Activated CD8-positive, alpha-beta memory T cell treated with anti-CD3 and anti-CD28 coated beads, Interleukin-2, amount 50 U/mL, for 24 hours (primary cell): Measurements from ENCODE around the gene B4GALT5.
"Not testable (repeated sequence)": the region's sequence is repeated elsewhere in the genome, so short reads cannot be mapped to it uniquely, and the experiment has no call there.

Experiments
- DNase-seq: peaks from one replicate; pipeline ENCODE4 v3.0.0-alpha.2; 2020; ENCODE audit errors: extremely low read depth

The B4GALT5 gene, protein sequence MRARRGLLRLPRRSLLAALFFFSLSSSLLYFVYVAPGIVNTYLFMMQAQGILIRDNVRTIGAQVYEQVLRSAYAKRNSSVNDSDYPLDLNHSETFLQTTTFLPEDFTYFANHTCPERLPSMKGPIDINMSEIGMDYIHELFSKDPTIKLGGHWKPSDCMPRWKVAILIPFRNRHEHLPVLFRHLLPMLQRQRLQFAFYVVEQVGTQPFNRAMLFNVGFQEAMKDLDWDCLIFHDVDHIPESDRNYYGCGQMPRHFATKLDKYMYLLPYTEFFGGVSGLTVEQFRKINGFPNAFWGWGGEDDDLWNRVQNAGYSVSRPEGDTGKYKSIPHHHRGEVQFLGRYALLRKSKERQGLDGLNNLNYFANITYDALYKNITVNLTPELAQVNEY

DNA sequence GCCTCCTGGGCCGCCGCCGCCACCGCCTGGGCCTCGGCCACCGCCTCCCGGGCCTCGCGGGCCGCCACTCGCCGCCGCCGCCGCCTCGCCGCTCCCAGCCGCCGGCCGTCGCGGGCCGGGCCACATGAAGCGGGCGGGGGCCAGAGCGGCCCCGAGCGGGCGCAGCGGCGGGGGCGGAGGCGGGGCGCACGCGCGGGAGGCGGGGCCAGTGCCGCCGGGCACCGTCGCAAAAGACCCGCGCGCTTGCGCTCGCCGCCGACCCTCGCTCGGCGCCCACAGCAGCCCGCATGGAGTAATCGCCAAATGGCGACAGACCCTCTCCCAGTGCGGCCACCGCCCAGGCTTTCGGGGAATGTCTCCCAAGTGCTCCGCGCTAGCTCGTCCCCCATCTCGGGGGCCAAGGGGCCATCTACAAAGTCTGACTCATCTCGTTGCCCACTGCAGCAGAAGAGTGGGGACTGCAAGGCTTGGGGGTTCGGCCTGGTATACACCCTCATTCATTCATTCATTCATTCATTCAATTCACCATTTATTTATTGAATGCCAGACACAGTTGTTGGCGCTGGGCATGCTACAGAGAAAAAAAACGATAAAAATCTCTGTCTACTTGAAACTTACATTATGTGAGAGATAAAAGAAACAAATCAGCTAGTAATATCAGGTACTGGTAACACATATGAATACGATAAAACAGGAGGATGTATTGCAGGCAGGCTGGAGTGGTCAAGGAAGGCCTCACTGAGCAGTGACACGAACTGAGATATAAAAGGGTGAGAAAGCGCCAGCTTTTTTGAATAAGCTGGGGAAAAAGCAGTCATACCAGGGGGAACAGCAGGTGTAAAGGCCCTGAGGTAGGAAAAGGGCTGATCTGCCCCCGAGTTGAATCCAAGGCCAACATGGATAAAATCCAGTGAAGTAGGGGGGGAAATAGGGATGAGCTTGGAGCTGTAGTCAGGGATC lies at the start of gene B4GALT5:
Gene B4GALT5 (minus strand): TSS at position 126 of the 960 bp plus-strand sequence. CDS start 188 bp downstream, outside the sequence.
- no peak for DNase-seq

DNA sequence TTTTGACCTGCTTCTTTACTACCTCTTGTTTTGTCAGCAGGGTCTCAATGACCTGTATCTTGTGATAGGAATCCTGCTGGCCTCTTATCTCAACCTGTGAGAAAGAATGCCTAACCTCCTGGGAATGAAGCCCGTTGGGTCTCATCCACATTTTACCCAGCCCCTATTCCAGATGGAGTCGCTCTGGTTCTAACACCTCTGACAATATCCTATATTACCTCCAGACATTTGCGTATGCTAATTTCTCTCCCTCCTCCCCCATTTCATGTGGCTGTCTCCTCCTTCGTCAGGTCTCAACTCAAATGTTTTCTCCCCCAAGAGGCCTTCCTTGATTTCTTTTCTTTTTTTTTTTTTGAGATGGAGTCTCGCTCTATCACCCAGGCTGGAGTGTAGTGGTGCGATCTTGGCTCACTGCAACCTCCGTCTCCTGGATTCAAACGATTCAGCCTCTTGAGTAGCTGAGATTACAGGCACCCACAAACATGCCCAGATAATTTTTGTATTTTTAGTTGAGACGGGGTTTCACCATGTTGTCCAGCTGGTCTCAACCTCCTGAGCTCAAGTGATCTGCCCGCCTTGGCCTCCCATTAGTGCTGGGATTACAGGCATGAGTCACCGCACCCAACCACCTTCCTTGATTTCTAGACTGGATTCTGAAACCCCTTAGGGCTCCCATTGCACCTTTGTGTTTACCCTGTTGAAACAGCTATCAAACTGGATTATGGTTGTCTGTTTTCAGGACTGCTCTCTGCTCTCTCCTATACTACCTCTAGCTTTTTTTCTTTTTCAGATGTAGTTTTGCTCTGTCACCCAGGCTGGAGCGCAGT lies 49.5 kb upstream of the B4GALT5 start:
- DNase-seq, result no peak

DNA sequence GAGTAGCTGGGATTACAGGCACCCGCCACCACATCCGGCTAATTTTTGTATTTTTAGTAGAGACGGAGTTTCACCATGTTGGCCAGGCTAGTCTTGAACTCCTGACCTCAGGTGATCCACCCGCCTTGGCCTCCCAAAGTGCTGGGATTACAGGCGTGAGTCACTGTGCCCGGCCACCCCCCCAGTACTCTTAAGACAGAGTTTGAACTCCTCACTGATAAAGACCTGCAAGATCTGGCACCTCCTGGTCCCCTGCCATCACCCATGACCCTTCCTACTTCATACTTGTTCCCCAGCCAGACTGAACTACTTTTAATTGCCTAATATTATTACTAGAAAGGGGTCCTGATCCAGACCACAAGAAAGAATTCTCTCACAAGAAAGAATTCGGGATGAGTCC lies 48.2 kb upstream of the B4GALT5 start:
- DNase-seq, result not testable (repeated sequence)

DNA sequence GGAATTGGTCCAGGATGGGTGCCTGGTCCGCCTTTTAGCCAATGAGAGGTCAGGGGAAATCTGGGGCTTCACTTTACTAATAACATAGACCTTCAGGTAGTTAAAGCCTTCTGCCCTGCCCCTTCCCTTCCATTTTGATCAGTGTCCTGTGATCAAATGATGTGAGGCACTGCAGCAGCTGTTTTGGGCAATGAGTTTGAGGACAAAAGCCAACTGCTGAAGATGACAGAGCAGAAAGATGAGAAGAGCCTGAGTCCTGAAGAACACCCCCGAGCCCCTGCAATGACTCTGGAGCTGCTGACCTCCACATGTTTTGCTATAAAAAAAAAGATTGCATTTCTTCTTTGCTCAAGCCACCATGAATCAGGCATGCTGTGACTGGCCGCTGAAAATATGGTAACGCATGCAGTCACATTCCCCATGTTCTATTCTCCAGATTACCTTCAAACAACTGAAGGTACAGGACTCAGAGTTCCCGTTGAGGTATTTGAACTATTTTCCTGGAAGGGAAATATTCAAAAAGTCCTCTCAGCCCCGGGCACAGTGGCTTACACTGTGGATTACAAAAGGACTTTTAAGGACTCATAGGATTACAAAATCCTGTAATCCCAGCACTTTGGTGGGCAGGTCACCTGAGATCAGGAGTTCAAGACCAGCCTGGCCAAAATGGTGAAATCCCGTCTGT lies 45.7 kb upstream of the B4GALT5 start:
- DNase-seq, result no peak

DNA sequence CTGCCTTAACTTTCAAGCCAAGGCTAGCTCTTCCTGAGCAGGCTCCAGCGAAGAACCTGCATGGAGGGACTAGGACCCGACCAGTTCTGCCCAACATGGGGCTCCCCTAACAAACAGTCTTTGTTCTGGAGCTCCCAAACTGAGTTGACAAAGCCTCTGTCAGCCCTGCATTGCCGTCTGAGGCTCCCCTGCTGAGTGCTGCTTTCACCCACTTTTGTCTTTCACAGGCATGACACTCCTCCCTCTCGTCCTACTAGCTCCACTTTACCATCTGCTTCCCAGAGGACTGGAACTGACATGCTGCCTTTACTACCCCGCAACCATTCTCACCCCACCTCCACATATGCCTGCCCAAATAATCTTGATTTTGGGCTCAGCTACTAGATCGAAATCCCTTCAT lies 45.1 kb upstream of the B4GALT5 start:
- no peak for DNase-seq

DNA sequence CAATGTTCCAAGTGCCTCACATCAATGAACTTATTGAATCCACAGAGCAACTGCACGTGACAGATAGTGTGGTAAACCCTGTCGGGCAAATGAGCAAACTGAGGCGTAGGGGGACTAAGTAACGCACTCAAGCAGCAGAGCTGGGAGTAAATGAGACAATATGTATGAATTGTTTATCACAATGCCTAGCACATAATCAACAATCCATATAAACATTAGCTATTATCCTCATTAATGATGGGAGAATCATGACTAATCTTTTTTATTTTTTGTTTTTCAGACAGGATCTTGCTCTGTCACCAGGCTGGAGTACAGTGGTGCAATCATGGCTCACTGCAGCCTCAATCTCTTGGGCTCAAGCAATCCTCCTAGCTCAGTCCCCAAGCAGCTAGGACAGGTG lies 43.9 kb upstream of the B4GALT5 start:
- no peak for DNase-seq

DNA sequence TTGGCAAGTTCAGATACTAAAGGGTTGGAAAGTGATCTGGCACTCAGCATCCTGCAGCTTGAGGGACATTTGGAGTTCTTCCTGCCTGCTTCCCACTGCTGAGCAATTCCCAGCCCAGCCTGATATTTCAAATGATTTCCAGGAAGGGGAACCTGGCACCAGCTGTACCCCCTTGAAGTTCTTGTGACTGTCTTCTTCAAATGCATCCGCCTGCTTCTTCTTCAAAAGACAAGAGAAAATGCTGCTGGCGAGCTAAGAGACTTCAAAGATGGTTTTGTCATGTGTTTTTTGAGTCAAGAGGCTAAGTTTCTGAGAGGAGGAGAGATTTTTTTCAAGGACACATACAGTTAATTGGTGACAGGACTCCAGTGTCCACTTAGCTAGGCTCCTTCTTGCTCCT lies 42.6 kb upstream of the B4GALT5 start:
- no peak for DNase-seq

DNA sequence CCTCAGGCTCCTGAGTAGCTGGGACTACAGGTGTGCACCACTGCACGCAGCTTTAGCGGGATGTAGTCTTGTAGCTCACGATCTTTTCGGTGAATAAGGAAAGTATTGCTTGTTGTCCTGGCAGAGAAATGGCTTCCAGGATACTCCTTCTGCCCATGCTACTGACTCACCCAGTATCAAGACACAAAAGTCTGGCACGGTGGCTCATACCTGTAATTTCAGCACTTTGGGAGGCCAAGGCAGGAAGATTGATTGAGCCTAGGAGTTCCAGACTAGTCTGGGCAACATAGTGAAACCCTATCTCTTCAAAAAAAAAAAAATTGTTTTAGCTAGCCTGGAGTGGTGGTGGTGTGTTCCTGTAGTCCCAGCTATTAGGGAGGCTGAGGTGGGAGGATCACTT lies 40.9 kb upstream of the B4GALT5 start:
- DNase-seq, result no peak

DNA sequence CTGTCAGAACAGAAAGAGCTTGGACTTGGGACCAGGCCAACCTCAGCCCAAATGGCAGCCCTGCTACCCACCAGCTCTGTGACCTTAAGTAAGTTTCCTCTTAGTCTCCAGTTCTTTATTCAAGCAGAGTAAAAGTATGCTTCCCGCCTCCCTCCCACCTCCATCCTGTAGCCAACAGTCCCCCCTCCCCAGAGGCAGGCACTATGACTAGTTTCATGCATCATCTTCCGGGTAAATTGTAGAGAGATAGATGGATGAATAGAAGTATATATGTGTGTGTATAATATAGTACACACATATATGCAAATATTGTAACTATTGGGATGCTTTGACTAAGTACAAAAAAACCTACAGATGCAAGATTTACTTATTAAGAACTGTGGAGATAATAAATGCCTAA lies 39.5 kb upstream of the B4GALT5 start:
- no peak for DNase-seq

DNA sequence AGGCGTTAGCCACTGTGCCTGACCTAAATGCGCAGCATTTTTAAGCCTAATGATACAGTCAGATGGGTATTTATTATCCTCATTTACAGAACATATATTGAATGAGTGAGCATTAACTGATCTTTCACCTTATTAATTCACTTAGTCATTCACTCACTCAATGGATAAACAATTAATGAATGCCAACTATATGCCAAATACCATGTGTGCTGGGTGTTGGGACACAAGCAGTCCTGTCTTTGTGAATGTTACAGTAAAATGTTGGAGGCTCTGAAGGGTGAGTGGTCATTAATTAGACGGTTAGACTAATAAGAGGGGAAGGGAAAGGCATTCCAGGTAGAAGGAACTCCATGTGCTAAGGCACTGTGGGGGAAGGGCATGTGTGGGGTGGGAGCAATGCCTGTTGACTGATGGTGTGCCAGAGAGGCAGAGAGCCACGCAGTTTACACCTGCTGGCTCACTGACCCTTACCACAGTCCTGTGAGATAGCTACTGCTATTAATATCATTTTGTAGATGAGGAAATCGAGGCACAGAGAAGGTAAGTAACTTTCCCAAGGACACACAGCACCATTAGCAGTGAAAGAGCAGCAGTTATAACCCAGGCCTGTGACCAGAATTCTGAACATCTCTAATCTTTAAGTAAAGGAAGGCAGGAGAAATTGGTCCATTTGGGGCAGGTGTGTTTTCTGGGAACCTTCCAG lies 38.7 kb upstream of the B4GALT5 start:
- DNase-seq, result no peak

DNA sequence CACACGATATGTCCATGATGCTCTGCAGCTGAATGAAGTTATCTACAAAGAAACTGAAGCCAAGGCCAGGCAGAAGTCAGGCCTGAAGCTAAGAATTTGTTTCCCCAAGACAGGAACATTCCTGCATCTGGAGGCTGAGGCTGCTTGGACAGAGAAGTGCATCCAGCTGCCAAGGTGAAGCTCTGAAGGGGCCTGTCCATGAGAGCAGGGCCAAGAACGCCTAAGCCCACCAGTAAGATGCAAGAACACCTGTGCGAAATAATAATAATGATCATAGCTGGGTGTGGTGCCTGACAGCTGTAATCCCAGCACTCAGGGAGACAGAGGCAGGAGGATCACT lies 37.7 kb upstream of the B4GALT5 start:
- DNase-seq, result no peak

DNA sequence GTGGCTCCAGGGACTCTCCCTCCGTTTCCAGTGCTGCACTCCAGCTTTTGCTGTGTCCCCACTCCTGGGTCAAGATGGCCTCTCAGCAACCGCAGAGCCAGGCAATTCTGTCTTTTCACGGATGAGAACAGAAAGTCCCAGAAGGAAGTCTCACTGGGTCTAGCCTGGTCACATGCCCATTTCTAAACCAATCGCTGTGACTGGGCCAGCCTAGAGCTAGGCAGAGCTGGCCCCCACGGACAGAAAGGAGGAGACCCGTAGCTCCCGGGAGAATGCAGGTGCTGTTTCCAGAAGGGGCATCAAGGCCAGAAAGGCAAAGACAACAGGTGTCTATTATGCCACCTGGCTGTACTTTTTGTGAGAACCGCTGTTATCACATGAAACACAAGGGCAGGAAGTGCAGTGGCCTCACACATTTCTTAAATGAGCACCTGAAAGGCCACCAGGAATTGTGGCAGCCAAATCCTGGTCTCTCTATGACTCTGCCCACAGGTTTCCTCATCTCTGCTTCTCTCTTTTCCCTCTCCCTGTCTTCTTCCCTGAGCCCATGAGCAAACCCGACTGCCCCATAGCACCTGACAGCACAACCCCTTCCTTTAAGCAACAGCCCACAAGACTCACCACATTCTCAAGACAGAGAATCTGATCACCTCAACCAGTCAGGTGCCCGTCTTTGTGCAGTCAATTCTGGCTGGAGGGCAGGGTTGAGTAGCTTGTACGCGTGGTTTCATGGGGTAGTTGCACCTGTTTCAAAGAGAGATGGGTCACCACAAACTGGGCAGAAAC lies 37.1 kb upstream of the B4GALT5 start:
- no peak for DNase-seq

DNA sequence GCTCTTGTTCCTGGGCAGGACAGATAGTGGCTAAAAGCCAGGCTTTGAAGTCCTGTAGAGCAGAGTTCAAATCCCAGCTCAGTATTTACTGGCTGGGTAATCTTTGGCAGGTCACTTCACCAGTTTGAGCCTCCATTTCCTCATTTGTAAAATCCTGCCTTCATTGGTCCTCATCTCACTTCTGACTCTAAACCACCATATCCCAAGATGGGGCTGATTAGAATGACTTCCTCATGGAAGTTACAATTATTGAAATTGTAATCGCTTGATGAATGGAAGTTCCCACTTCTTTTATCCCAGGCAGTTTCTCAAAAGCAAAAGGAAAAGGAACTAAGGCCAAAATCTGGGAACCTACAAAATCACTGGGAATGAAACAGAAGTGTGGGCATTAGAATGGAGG lies 35.9 kb upstream of the B4GALT5 start:
- DNase-seq, result no peak

DNA sequence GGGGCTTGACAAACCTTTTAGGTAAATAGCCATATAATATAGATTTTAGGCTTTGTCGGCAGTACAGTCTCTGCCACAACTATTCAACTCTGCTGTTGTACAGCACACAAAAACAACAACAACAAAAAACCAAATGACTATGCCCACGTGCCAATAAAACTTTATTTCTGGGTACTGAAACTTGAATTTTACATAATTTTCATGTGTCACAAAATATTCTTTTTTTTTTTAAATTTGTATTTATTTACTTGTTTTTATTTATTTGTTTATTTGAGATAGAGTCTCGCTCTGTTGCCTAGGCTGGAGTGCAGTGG lies 34.8 kb upstream of the B4GALT5 start:
- DNase-seq, result no peak

DNA sequence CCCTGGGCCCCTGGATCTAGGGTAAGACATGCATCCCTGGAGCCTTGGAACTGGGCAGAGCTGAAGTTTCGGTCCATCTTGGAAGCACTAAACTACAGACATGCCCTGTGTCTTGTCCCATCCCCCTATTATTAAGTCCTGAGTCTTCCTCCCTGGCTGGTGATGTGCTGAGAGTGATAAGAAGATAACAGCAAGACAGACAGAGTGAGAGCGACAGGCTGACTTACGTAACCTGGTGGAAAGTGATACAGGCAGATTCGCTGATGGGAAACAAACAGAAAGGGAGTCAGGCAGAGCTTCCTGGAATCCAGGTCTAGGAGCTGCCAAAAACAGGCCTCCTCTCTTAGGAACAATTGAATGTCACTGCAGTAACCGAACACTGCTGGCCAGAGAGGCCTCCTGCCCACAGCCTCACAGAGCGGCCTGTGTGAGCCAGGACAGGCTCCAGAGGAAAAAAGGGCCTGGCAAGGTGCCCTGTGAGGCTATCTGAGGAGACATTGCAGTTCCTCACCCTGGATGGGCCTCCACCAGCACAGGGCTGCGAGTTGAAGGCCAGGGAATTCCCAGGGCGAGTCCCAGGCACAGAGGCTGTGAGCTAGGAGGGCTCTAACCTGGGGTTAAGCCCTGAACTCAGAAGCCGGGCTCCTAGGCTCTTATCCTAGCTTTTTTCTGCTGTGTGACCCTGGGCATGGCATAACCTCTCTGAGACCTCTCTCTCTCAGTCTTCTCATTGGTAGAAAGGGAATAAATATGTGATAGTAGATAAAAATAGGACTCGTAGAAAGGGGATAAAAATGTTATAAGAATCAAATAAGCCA lies 34.2 kb upstream of the B4GALT5 start:
- DNase-seq, result no peak

DNA sequence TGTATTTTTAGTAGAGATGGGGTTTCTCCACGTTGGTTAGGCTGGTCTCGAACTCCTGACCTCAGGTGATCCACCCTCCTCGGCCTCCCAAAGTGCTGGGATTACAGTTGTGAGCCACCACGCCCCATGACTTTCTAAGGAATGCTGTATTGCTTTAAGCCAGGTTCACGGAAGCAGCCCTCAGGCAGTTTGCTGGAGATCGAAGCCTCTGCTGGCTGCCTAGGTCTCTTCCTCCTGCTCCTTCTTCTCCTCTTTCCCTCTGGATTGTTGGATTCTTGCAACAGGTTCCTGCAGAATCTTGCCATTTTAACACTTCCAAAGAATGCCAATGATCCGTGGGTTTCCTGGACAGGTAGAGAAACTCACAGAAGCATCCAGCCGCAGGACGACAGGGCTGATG lies 29.3 kb upstream of the B4GALT5 start:
- DNase-seq, result no peak

DNA sequence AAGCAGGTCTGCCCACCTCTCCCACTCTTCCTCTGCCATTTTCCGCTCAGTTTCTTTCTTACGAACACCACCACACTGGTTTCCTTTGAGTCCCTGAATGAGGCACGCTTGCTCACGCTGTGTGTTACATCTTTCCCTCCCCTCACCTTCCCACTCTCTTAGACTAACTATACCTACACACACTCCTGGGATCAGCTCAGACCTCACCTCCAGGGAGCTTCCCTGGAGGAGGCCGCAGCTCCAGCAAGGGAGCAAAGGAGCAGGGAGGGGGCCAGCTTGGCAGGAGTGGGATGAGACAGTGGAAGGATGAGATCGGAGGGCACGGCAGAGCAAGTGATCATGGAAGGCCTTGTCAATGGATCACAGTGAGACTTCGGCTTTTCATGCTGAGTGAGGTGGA lies 28.3 kb upstream of the B4GALT5 start:
- no peak for DNase-seq

DNA sequence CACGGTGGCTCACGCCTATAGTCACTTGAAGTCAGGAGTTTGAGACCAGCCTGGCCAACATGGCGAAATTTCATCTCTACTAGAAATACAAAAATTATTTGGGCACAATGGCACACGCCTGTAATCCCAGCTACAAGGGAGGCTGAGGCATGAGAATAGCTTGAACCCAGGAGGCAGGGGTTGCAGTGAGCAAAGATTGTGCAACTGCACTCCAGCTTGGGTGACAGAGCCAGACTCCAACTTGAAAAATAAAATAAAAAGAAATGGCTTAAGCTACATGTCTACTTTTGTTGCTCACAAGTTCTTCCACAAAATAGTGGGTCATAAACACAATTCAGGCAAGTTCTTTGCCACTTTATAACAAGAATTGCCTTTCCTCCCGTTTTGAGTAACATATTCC lies 27.1 kb upstream of the B4GALT5 start:
- DNase-seq, result no peak

DNA sequence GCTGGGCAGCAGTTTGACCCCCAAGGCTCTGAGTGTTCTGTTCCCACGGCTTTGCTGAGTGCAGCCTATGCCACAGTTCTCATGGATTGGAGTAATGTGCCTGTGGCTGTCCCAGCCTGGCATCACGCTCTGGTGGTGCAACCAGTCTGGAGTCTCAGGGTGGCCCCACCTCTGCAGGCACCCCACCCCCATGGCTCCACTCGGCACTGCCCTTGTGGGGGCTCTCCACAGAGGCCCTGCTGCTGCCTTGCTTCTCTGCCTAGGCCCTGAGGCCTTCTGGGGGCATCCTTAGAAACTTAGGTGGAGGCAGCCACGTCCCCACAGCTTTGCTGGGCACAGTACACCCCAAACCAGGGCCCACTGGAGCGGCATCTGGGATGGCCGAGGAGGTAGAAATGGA lies 25.4 kb upstream of the B4GALT5 start:
- DNase-seq, result no peak
